HepG2 (cell line): ENCODE data around the gene TMIGD3. TPM values are rescaled to one million over a fixed set of nuclear protein-coding genes. Genes with fewer than 3 reads are reported as not detected.

Experiments used
- ATAC-seq: fragments of 200-7000 bp; cut with Tn5 transposase; 3 replicates; pipeline ENCODE4 v1.9.1; 2020; ENCODE audit warnings: mild to moderate bottlenecking, moderate library complexity
- BruUV-seq: library from RNA; stranded (reverse); fragments of 400-500 nt; replicated peaks from 2 replicates; lab custom pipeline; 2021; lab: Mats Ljungman, UMichigan
- CTCF ChIA-PET: fragments of 300-600 bp; formaldehyde crosslinking; extraction: SDS; loops from one replicate; lab custom pipeline; 2021; ENCODE audit warnings: low total read pairs, inconsistent platforms, low intra/inter-chr PET ratio; lab: Yijun Ruan, JAX
- POLR2A ChIA-PET: fragments of 350-600 bp; sonication (Branson Sonifier 250); formaldehyde crosslinking; loops from one replicate; lab custom pipeline; 2020; ENCODE audit warnings: antibody characterized with exemption, inconsistent platforms; lab: Yijun Ruan, JAX
- DNase-seq: peaks from one replicate; pipeline ENCODE4 v3.0.0-alpha.2; 2015; ENCODE audit warnings: low spot score
- FAIRE-seq: peaks from 3 replicates; lab custom pipeline; 2011; peaks lifted over from hg19 to GRCh38; lab: Jason Lieb, UNC
- H2AFZ ChIP-seq: one replicate; pipeline ENCODE4 v1.6.1; 2011; ENCODE audit warnings: low read length, inconsistent platforms
- H3K27ac ChIP-seq: fragments of 300-600 bp; 3 replicates; pipeline ENCODE4 v1.8.0; 2011; ENCODE audit warnings: mixed run types, mild to moderate bottlenecking, mixed read lengths, low read length, inconsistent platforms; ENCODE audit not compliant: insufficient read depth; ENCODE audit errors: extremely low read length
- H3K27me3 ChIP-seq, 2 experiments: fragments of 200-600 bp in 1 of 2; 2 replicates in 1 of 2; 3 replicates in 1 of 2; pipeline versions ENCODE4 v1.6.0 to v1.8.0; 2011; ENCODE audit warnings: low read length in 2 of 2, mild to moderate bottlenecking in 2 of 2, moderate library complexity in 2 of 2, inconsistent platforms in 1 of 2; ENCODE audit not compliant: insufficient read depth in 2 of 2, control insufficient read depth in 1 of 2
- H3K36me3 ChIP-seq, 2 experiments: fragments of 200-600 bp in 1 of 2; replicated peaks in 1 of 2; 2 replicates in 1 of 2; 3 replicates in 1 of 2; pipeline versions ENCODE4 v1.5.1 to v1.8.0; 2011; ENCODE audit warnings: low read length in 2 of 2, inconsistent platforms in 1 of 2; ENCODE audit not compliant: insufficient read depth in 2 of 2, control insufficient read depth in 1 of 2
- H3K4me1 ChIP-seq: 2 replicates; pipeline ENCODE4 v1.5.1; 2012; ENCODE audit warnings: low read length, inconsistent platforms; ENCODE audit not compliant: insufficient read depth
- H3K4me2 ChIP-seq: 2 replicates; pipeline ENCODE4 v1.6.0; 2011; ENCODE audit warnings: low read depth, low read length, inconsistent platforms
- H3K4me3 ChIP-seq, 3 experiments: fragments of 200-600 bp in 1 of 3; sonication (generic), shearing (Covaris generic) in 1 of 3; replicated peaks in 1 of 3; 2 replicates each; pipeline ENCODE4 v1.5.1; 2011 to 2016; ENCODE audit warnings: low read length in 3 of 3, inconsistent platforms in 2 of 3, low read depth in 2 of 3, mild to moderate bottlenecking in 2 of 3, control low read depth in 1 of 3, mixed read lengths in 1 of 3; ENCODE audit not compliant: insufficient read depth in 1 of 3
- H3K79me2 ChIP-seq: one replicate; pipeline ENCODE4 v1.6.1; 2011; ENCODE audit warnings: low read length, inconsistent platforms; ENCODE audit not compliant: insufficient read depth
- H3K9ac ChIP-seq: 2 replicates; pipeline ENCODE4 v1.6.0; 2011; ENCODE audit warnings: mild to moderate bottlenecking, low read depth, low read length, inconsistent platforms; ENCODE audit not compliant: insufficient read depth
- H3K9me3 ChIP-seq: 2 replicates; pipeline ENCODE4 v1.5.1; 2012; ENCODE audit warnings: mild to moderate bottlenecking, low read length
- H4K20me1 ChIP-seq: 2 replicates; pipeline ENCODE4 v1.6.0; 2011; ENCODE audit warnings: inconsistent platforms, mild to moderate bottlenecking, low read length, moderate library complexity; ENCODE audit not compliant: insufficient read depth
- HOXA5 ChIP-seq: sonication (generic); formaldehyde crosslinking; IDR thresholded peaks from 2 replicates; pipeline ENCODE4 v1.4.0; 2020; ENCODE audit warnings: missing genetic modification reagents
- ISX ChIP-seq: sonication (generic); formaldehyde crosslinking; conservative IDR thresholded peaks from 2 replicates; pipeline ENCODE4 v1.5.0; 2020; ENCODE audit warnings: missing genetic modification reagents
- ONECUT2 ChIP-seq: sonication (generic); formaldehyde crosslinking; IDR thresholded peaks from 2 replicates; pipeline ENCODE4 v1.4.0; 2020; ENCODE audit warnings: missing genetic modification reagents
- RBM22 ChIP-seq: fragments of 200-400 bp; formaldehyde crosslinking; optimal IDR thresholded peaks from 2 replicates; pipeline ENCODE3; 2017; ENCODE audit warnings: mild to moderate bottlenecking, low read length, moderate library complexity
- SPEN ChIP-seq: sonication (generic); formaldehyde crosslinking; IDR thresholded peaks from 2 replicates; pipeline ENCODE4 v1.5.1; 2020; ENCODE audit warnings: low read depth, mild to moderate bottlenecking, missing genetic modification reagents
- ZBTB20 ChIP-seq: sonication (generic); formaldehyde crosslinking; IDR thresholded peaks from 2 replicates; pipeline ENCODE4 v1.8.1; 2023; ENCODE audit warnings: missing genetic modification reagents, low read depth, mild to moderate bottlenecking, borderline replicate concordance
- ZBTB26 ChIP-seq: IDR thresholded peaks from 2 replicates; pipeline ENCODE4 v1.6.1; 2016; ENCODE audit warnings: missing compliant biosample characterization, missing genetic modification reagents, borderline replicate concordance
- ZNF530 ChIP-seq: sonication (generic); formaldehyde crosslinking; IDR thresholded peaks from 2 replicates; pipeline ENCODE4 v1.5.0; 2020; ENCODE audit warnings: low read depth, mild to moderate bottlenecking, missing genetic modification reagents
- ZNF589 ChIP-seq: sonication (generic); formaldehyde crosslinking; conservative IDR thresholded peaks from 2 replicates; pipeline ENCODE4 v1.8.0; 2022; ENCODE audit warnings: mild to moderate bottlenecking, moderate library complexity, missing genetic modification reagents
- ZNF782 ChIP-seq: sonication (generic); formaldehyde crosslinking; IDR thresholded peaks from 2 replicates; pipeline ENCODE4 v1.4.0; 2020; ENCODE audit warnings: missing genetic modification reagents, mild to moderate bottlenecking, borderline replicate concordance
- ZNF788 ChIP-seq: sonication (generic); formaldehyde crosslinking; IDR thresholded peaks from 2 replicates; pipeline ENCODE4 v1.5.0; 2020; ENCODE audit warnings: mild to moderate bottlenecking, missing genetic modification reagents, borderline replicate concordance
- WGBS: methylation state at CpG from one replicate; pipeline ENCODE4 v1.1.6; 2017; ENCODE audit warnings: low lambda C conversion rate; 5-methylcytosine and 5-hydroxymethylcytosine counted together
- in situ Hi-C: cut with HindIII; loops from 2 replicates; pipeline ENCODE4 v1.10.0; 2017; ENCODE audit warnings: low pct_unique_long_range_greater_than_20kb; ENCODE audit not compliant: extremely low pct_ligation_motif_present
- intact Hi-C: fragments of 100-400 bp; cut with micrococcal nuclease; formaldehyde crosslinking; loops from one replicate; pipeline ENCODE4 v1.10.0; 2022; ENCODE audit not compliant: unreplicated experiment
- polyA plus RNA-seq, 8 experiments: library from polyadenylated mRNA; depleted of rRNA in 3 of 8; stranded (reverse) in 7 of 8; unstranded in 1 of 8; fragments of >200 nt; fragmentation: Illumina TruSeq in 4 of 8; extraction: Trizol in 4 of 8; gene quantifications; 2 replicates each; pipeline versions ENCODE4 v1.2.1 to v1.2.3, GENCODE V29; 2011 to 2016; ENCODE audit warnings: low read depth in 4 of 8, missing spikeins in 1 of 8, mixed read lengths in 1 of 8; ENCODE audit not compliant: insufficient read depth in 1 of 8
- total RNA-seq, 5 experiments: library from RNA; depleted of rRNA; stranded (reverse); fragments of >200 nt; fragmentation: Illumina TruSeq; extraction: Trizol; gene quantifications; 2 replicates each; pipeline ENCODE4 v1.2.3, GENCODE V29; 2016; ENCODE audit warnings: low read depth in 1 of 5
- TF ChIP-seq, protein P1 (sequence below), 2 experiments: fragments of 450-650 bp in 1 of 2; sonication (generic) in 1 of 2; formaldehyde crosslinking; IDR thresholded peaks; 2 replicates each; pipeline versions ENCODE4 v1.5.0 to v1.8.0; 2020 to 2022; ENCODE audit warnings: mild to moderate bottlenecking in 1 of 2, missing genetic modification reagents in 1 of 2
- TF ChIP-seq, protein P2 (sequence below): sonication (generic); formaldehyde crosslinking; IDR thresholded peaks from 2 replicates; pipeline ENCODE4 v1.8.1; 2023; ENCODE audit warnings: mild to moderate bottlenecking, missing genetic modification reagents

TMIGD3 gene
- total and polyA plus RNA-seq, 2 of the 13 experiments (the other 11 are each of a cell fraction or from before 2014, with no cell fraction given): not detected

- Histone ChIP-seq H3K9me3 (no peaks in the 10 kb centered on the region), H3K27me3 (no peaks in the 10 kb centered on the region), H3K4me2 (no peak overlapping the region), H2AFZ (no peak overlapping the region), H3K9ac (no peak overlapping the region), H3K79me2 (no peaks in the 10 kb centered on the region), H3K36me3 (peaks cover 0 to 1% of the 10 kb centered on the region in 2 experiments; a peak in 1 of 5 replicates), H3K4me1 (peaks cover 16% of the 10 kb centered on the region), H4K20me1 (no peaks in the 10 kb centered on the region), H3K27ac (no peak overlapping the region), H3K4me3 (no peak overlapping the region)
- BruUV-seq: no TSS peak
- POLR2A ChIA-PET: no interaction called here
- in situ Hi-C loops (no loop called here), intact Hi-C loops (no loop called here)
- no peak for DNase-seq
- 93% methylated on average over 2 of the region's 2 CpGs for WGBS
- FAIRE-seq: no peak
- CTCF ChIA-PET: no interaction called here
- peak; percentile 41; the same call in 1 of the 3 replicates for ATAC-seq
- TF ChIP-seq, protein P1, sequence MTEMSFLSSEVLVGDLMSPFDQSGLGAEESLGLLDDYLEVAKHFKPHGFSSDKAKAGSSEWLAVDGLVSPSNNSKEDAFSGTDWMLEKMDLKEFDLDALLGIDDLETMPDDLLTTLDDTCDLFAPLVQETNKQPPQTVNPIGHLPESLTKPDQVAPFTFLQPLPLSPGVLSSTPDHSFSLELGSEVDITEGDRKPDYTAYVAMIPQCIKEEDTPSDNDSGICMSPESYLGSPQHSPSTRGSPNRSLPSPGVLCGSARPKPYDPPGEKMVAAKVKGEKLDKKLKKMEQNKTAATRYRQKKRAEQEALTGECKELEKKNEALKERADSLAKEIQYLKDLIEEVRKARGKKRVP (CRISPR knock-in tag; IDR thresholded peaks at IDR 0.05): no peak
- TF ChIP-seq ZNF782 (CRISPR knock-in tag) (no peak), ONECUT2 (CRISPR knock-in tag) (no peak), ZNF589 (no peak), HOXA5 (CRISPR knock-in tag) (no peak)
Measured at GRCh38 chr1:111467865-111468716, 35.3 kb downstream of the TMIGD3 start.

DNA sequence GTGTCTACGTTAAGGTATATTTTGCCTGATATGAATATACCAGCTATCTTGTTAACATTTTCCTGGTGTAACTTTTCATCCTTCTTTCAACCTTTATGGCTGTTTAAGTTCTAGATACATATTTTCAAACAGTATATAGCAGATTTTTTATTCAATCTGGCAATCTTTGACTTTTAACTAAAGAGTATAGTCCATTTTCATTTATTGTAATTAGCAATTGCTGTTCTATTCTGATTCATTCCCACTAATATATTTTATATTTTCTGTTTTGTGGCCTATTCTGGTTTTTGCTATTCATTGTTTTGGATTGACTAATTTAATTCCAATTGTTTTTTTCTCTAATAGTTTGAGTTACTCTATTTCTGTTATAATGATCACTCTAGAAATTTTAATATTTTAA, 37.0 kb downstream of the TMIGD3 start:
- intact Hi-C loops (no loop called here), in situ Hi-C loops (no loop called here)
- POLR2A ChIA-PET: no interaction called here
- no peak overlapping the region for H3K27ac ChIP-seq
- H3K9me3 ChIP-seq: no peaks in the 10 kb centered on the region
- CTCF ChIA-PET: no interaction called here
- no peaks in the 10 kb centered on the region for H4K20me1 ChIP-seq
- H3K9ac ChIP-seq: no peak overlapping the region
- no peaks in the 10 kb centered on the region for H3K27me3 ChIP-seq
- peaks cover 27% of the 10 kb centered on the region for H3K4me1 ChIP-seq
- DNase-seq: no peak
- H2AFZ ChIP-seq: no peak overlapping the region
- no TSS peak for BruUV-seq
- WGBS: 0% methylated on average over 1 of the region's 1 CpG
- H3K4me3 ChIP-seq: no peak overlapping the region
- peaks cover 1 to 3% of the 10 kb centered on the region in 2 experiments; a peak in 1 of 5 replicates for H3K36me3 ChIP-seq
- H3K79me2 ChIP-seq: no peaks in the 10 kb centered on the region
- no peak for FAIRE-seq
- no peak overlapping the region for H3K4me2 ChIP-seq
- no peak for ATAC-seq
- TF ChIP-seq ZNF530 (CRISPR knock-in tag): no peak
- TF ChIP-seq ZBTB26 (CRISPR knock-in tag): no peak
- TF ChIP-seq ZBTB20 (CRISPR knock-in tag): no peak
- TF ChIP-seq ISX (CRISPR knock-in tag): no peak
- no peak for TF ChIP-seq ZNF788 (CRISPR knock-in tag)
- no peak for TF ChIP-seq RBM22
- TF ChIP-seq SPEN (CRISPR knock-in tag): no peak
- TF ChIP-seq, protein P2, sequence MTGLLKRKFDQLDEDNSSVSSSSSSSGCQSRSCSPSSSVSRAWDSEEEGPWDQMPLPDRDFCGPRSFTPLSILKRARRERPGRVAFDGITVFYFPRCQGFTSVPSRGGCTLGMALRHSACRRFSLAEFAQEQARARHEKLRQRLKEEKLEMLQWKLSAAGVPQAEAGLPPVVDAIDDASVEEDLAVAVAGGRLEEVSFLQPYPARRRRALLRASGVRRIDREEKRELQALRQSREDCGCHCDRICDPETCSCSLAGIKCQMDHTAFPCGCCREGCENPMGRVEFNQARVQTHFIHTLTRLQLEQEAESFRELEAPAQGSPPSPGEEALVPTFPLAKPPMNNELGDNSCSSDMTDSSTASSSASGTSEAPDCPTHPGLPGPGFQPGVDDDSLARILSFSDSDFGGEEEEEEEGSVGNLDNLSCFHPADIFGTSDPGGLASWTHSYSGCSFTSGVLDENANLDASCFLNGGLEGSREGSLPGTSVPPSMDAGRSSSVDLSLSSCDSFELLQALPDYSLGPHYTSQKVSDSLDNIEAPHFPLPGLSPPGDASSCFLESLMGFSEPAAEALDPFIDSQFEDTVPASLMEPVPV (CRISPR knock-in tag): no peak
